GM12801 (cell line): ENCODE data around the gene TMEM267.

Experiments used
- CTCF ChIP-seq: IDR thresholded peaks from one replicate; pipeline ENCODE4 v1.5.1; 2011; ENCODE audit warnings: control low read depth; ENCODE audit not compliant: insufficient read length; ENCODE audit errors: extremely low read depth

TMEM267 gene, protein sequence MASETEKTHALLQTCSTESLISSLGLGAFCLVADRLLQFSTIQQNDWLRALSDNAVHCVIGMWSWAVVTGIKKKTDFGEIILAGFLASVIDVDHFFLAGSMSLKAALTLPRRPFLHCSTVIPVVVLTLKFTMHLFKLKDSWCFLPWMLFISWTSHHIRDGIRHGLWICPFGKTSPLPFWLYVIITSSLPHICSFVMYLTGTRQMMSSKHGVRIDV

DNA sequence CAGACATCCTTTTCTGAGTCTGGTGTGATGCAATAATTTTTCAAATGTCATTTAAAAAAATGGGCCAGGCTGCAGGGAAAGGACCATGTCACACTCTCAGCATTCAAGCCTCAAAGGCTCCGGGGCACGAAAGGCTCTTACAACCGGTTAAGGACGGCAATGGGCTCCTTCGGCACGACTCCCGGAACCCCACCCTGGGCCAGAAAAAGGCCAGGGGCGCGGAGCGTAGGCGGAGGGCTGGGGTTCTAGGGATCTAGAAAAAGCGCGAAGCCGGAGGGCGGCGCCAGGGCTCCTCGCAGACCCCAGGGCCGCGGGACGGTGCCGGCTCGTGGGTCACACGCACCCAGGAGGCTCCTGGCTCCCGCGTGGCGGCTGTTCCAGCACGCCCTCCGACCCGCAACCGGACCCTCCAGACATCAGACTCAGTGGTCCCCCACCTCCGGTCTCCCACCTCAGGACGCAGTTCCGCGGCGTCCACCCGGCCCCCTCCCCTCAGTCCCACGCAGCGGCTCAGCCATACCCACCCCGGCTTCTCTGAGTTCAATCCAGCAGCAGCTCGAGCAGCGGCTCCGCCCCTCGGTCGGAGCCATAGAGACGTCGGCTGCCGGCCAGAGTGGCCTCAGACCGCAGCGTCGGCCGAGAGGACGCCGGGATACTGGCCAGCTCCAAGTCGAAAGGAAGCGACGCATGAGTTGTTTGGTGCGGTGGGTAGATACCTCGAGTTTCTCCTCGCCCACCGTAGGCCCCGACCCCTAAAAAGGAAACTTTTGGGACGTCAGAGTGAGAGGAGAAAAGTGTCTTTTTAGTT is at the start of gene TMEM267:
Gene TMEM267 (minus strand): TSS at position 568 of the 808 bp plus-strand sequence. CDS start 29,896 bp downstream, outside the sequence.
- no peak for TF ChIP-seq CTCF

- TF ChIP-seq CTCF, result no peak
Observed at GRCh38 chr5:43530648-43531047, 47.0 kb upstream of the TMEM267 start.

DNA sequence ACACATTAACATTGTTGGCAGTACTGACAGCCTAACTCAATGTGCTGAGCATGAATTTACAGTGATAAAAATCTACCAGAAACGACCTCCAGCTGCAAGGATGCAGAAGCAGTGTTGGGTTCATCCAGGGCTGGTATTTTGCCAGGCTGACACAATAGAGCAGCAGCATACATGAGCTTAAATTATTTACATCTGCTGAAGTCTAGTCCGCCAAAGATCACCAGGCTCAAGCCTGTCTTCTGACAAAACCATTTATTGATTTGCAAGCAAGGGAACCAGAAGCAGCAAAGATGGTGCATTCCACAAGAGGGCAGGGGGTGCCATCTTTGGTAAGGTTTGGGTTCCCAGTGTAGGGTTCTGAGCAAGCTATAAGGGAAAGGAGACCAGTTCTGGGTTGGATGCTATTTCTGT is 40.0 kb upstream of the TMEM267 start:
- no peak for TF ChIP-seq CTCF

DNA sequence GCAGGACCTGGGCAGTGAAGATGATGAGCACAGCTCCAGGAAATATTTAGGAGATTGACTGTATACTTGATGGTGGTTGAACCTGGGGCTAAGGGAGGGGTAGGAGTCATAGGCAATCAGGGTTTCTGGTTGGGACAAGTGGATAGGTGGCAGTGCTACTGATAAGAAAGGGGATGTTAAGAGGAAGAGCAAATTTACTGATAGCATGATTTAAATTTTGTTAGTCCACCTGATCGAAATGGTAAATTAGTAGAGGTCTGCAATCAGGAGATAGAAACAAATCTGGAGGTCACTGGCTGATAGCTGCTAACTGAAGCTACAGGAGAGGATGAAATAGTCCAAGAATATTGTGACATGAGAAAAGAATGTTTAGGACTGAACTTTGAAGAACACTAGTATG is 37.0 kb upstream of the TMEM267 start:
- no peak for TF ChIP-seq CTCF

DNA sequence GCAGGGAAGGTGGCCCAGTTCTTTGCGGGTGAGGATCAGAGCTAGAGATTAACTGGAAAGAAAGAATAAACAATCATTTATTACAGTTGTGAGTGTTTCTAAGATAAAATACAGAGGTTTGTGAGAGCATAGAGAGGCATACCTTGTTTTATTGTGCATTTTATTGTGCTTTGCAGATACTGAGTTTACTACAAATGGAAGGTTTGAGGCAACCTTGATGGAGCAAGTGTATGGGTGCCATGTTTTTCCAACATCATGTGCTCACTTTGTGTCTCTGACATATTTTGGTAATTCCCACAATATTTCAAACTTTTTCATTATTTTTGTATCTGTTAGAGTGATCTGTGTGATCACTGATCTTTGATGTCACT is 32.0 kb upstream of the TMEM267 start:
- TF ChIP-seq CTCF, result no peak

DNA sequence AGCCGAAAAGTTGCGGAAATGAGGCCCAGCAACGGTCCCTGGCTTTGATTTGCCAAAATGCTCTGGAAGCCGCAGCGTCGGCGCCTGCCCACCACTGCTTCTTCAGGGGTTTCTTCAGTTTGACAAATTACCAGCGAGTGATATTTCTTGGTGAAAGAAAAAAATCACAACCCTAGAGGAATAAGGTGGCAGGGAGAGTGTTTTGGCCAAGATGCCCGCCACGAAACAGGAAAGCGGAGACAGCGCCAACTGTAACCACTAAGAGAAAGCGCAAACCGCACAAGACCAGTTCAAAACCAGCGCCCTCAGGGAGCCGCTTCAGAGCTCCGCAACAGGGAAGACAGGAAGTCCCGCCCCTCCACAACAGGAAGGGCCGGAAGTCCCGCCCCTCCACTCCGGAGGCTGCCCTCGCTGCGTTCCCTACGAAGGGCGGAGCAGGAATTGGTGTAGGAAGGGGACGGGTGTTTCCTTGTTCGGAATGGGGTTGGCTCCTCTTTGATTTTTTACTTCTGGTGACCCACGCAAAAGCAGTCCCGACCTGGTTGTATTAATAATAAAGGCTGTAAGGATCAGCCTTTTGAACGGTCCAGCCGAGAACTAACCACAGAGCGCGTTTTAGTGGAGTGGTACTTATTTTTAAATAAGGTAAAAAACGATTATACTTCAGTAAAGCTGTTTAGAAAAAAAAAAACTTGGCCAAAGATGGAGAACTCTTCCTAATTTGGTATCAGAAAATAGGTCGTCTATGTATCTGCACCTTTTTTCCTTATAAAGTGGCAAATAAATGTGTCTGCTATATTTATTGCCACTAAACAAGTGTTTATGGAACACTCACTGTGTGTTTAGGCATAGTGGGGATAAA is 31.4 kb upstream of the TMEM267 start, which contains the start of gene C5orf34:
Gene C5orf34 (minus strand): TSS at position 333 of the 862 bp plus-strand sequence. CDS start 5,809 bp downstream, outside the sequence.
- no peak for TF ChIP-seq CTCF

DNA sequence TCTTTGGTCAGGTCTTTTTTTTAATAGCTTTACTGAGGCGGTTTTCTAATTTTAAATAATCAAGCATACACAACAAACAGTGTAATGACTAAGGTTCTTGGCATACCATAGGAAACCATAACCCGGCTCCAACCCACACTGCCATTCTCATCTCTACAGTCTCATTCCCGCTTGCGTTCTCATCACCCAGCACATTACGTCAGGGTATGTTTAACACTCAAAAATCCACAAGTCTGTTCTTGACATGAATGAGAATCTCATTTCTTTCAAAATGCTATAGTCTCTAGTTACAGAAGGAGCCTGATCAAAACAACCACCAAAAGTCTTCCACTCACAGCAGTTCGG is 30.8 kb upstream of the TMEM267 start:
- no peak for TF ChIP-seq CTCF
